ENCODE data around the gene KXD1.

DNA sequence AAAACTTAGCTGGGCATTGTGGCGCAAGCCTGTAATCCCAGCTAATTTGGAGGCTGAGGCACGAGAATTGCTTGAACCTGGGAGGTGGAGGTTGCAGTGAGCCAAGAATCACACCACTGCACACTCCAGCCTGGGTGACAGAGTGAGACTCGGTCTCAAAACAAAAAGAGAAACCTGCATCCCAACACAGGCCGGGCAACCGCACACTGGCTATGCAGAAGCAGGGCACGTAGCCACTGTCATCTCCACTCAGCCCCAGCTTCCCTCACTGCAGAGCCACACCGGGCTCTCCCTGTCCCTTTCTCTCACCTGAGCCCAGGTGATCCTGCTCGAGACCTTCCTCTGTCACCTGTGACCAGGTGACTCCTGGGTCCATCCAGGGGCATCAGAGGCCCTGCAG, 47.5 kb upstream of the KXD1 start:
- no peak for TF ChIP-seq CHD2 (IDR thresholded peaks at IDR 0.05; ENCODE audit: low read length, partially characterized antibody)
- TF ChIP-seq, protein P1, sequence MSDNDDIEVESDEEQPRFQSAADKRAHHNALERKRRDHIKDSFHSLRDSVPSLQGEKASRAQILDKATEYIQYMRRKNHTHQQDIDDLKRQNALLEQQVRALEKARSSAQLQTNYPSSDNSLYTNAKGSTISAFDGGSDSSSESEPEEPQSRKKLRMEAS (IDR thresholded peaks at IDR 0.05; ENCODE audit: low read depth) = no peak
- TF ChIP-seq, protein P2, sequence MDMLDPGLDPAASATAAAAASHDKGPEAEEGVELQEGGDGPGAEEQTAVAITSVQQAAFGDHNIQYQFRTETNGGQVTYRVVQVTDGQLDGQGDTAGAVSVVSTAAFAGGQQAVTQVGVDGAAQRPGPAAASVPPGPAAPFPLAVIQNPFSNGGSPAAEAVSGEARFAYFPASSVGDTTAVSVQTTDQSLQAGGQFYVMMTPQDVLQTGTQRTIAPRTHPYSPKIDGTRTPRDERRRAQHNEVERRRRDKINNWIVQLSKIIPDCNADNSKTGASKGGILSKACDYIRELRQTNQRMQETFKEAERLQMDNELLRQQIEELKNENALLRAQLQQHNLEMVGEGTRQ (IDR thresholded peaks at IDR 0.05; ENCODE audit: borderline replicate concordance, low read depth, low read length) = no peak
- no peak for TF ChIP-seq RAD21 (IDR thresholded peaks at IDR 0.05; ENCODE audit: low read length)
- no peak for TF ChIP-seq EZH2phosphoT487 (IDR thresholded peaks at IDR 0.05; ENCODE audit: borderline replicate concordance, low read depth)

Measured in SK-N-SH (cell line).